ENCODE data around the gene RPL10.

RPL10 gene

DNA sequence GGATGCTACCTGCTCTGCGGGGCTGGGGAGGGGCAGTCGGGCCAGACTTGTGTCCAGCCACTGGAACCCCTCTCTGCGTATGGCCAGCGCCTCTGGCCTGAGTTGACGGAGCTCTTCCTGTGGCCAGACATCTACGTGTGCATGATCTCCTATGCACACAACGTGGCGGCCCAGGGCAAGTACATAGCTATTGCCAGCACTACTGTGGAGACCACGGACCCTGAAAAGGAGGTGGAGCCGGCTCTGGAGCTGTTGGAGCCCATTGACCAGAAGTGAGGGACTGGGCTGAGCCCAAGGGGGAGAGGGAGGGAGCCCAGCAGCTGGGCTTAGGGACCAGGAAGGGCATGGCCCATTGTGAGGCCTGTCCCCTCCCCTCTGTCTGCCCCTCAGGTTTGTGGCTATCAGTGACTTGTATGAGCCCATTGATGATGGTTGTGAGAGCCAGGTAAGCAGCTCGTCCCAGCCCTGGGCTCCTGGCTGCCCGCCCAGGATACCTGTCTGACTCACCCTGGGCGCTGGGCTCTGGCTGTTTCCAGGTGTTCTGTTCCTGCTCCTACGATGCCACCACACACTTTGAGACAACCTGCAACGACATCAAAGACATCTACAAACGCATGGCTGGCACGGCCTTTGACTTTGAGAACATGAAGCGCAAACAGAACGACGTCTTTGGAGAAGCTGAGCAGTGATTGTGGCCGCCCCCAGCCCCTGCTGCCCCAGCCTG, 44.0 kb downstream of the RPL10 start:
- Mint-ChIP-seq H3K4me1 (peaks cover 17% of the 10 kb centered on the region), H3K27me3 (ENCODE audit: low read depth, poor library complexity) (no peaks in the 10 kb centered on the region), H3K4me3 (no peak overlapping the region), H3K9me3 (peaks cover 57% of the 10 kb centered on the region), H3K27ac (peak overlapping the region; percentile 36), H3K36me3 (ENCODE audit: low read depth) (peaks cover 5% of the 10 kb centered on the region)
- no peak for DNase-seq
- TF ChIP-seq, protein P1, sequence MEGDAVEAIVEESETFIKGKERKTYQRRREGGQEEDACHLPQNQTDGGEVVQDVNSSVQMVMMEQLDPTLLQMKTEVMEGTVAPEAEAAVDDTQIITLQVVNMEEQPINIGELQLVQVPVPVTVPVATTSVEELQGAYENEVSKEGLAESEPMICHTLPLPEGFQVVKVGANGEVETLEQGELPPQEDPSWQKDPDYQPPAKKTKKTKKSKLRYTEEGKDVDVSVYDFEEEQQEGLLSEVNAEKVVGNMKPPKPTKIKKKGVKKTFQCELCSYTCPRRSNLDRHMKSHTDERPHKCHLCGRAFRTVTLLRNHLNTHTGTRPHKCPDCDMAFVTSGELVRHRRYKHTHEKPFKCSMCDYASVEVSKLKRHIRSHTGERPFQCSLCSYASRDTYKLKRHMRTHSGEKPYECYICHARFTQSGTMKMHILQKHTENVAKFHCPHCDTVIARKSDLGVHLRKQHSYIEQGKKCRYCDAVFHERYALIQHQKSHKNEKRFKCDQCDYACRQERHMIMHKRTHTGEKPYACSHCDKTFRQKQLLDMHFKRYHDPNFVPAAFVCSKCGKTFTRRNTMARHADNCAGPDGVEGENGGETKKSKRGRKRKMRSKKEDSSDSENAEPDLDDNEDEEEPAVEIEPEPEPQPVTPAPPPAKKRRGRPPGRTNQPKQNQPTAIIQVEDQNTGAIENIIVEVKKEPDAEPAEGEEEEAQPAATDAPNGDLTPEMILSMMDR (IDR thresholded peaks at IDR 0.05) = no peak

DNA sequence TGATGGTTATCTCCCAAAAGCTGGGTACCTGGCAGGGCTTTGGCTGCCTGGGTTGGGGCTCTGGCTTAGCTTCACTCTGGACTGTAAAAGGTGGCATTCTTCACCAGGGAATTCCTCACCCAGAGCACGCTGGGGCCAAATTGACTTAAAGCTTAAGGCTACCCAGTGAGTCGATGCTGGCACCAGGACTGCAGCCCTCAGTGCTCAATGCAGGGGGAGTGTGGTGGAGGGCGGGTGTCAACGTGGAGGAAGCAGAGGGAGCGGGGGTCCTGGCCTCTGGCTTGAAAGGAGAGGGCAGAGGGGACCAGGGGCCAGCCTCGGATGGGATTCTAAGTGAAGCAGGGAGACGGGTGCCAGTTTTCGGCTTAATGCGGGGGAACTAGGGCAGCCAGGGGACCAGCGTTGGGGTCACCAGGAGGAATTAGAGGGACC, 45.3 kb downstream of the RPL10 start:
- Mint-ChIP-seq H3K4me1 (peaks cover 9% of the 10 kb centered on the region), H3K27ac (no peak overlapping the region), H3K9me3 (peaks cover 61% of the 10 kb centered on the region), H3K27me3 (ENCODE audit: low read depth, poor library complexity) (no peaks in the 10 kb centered on the region), H3K4me3 (peak overlapping the region; percentile 80), H3K36me3 (ENCODE audit: low read depth) (peaks cover 9% of the 10 kb centered on the region)
- no peak for DNase-seq
- TF ChIP-seq, protein P1 (IDR thresholded peaks at IDR 0.05) = no peak

DNA sequence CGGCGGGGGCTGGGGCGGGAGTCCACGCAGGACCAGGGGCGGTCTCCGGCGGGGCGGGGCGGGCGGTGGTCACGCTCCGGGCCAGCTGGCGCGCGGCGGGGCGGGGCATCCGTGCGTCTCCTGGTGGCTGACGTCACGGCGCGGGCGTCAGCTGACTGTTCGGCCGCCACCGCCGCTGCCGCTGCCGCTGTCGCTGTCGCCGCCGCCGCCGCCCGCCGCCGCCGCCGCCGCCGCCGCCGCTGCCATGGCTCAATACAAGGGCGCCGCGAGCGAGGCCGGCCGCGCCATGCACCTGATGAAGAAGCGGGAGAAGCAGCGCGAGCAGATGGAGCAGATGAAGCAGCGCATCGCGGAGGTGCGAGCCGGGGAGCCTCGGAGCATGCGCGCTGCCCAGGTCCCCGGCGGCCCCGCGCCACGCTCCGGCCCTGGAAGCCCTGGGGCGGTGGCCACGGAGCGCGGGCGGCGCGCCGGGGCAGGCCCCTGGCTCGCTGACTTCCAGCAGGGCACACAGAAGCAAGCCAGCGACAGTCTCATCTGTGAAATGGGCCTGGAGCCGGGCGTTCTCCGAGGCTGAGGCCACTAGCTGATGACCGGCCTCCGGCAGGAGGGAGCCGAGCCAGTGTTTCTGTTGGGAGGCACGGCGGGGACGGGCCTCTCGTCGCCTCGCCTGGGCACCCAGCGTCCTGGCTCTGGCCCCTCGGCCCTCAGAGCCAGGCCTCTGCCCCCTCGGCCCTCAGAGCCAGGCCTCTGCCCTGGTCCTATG, 46.0 kb downstream of the RPL10 start, which contains the start of gene FAM50A:
TSS of gene FAM50A (plus strand) at position 150 of the 763 bp plus-strand sequence. CDS start at position 245, 95 bp downstream.
- peak; percentile 79 for DNase-seq
- H3K36me3 Mint-ChIP-seq (ENCODE audit: low read depth) = peaks cover 9% of the 10 kb centered on the region
- H3K27me3 Mint-ChIP-seq (ENCODE audit: low read depth, poor library complexity) = no peaks in the 10 kb centered on the region
- peaks cover 5% of the 10 kb centered on the region for H3K4me1 Mint-ChIP-seq
- TF ChIP-seq, protein P1 (IDR thresholded peaks at IDR 0.05) = no peak
- no peak within 1 kb of the TSS for H3K27ac Mint-ChIP-seq
- H3K4me3 Mint-ChIP-seq = peak within 1 kb of the TSS; percentile 80
- H3K9me3 Mint-ChIP-seq = peaks cover 58% of the 10 kb centered on the region

DNA sequence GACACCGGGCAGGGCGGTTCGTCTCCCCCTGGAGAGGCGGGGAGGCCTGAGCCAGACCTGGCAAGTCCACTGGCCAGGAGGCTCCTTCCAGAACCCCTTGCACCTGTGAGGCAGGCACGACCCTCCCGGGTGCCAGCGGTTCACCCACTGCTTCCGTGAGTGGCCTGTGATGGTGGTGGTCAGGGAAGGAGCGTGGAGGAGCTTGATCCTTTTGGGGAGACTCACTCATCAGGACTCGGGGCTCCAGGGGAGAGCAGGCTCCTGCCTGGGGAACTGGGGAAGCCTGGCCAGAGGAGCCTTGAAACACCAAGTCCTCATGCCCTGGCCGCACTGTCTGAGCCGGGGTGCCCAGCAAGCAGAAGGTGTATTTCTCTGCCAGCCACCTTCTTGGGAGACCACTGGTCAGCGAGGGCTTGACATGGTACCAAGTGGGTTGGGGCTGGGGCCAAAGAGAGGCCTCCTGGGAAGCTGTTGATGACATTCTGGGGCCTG, 46.6 kb downstream of the RPL10 start:
- Mint-ChIP-seq H3K27ac (no peak overlapping the region), H3K4me3 (peak overlapping the region; percentile 42), H3K27me3 (ENCODE audit: low read depth, poor library complexity) (no peaks in the 10 kb centered on the region), H3K9me3 (peaks cover 57% of the 10 kb centered on the region), H3K36me3 (ENCODE audit: low read depth) (peaks cover 9% of the 10 kb centered on the region), H3K4me1 (peaks cover 5% of the 10 kb centered on the region)
- TF ChIP-seq, protein P1 (IDR thresholded peaks at IDR 0.05) = no peak
- no peak for DNase-seq

DNA sequence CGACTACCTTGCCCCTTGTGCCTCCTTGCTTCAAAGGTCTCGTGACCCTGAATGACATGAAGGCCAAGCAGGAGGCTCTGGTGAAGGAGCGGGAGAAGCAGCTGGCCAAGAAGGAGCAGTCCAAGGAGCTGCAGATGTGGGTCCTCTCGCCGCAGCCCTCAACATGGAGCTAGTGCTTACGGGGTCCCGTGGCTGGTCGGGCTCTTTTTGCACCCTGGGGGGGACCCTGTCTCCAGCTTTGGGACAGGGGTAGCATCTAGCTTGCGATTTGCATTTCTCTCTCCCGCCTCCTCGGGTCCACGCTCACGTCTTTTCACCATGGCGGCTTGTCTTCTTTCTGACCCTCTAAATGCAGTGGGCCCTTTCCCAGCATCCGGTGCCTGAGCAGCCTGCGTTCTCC, 47.6 kb downstream of the RPL10 start:
- TF ChIP-seq, protein P1 (IDR thresholded peaks at IDR 0.05) = no peak
- H3K27ac Mint-ChIP-seq = no peak overlapping the region
- H3K9me3 Mint-ChIP-seq = peaks cover 50% of the 10 kb centered on the region
- H3K4me3 Mint-ChIP-seq = peak overlapping the region; percentile 48
- H3K36me3 Mint-ChIP-seq (ENCODE audit: low read depth) = peaks cover 9% of the 10 kb centered on the region
- peaks cover 5% of the 10 kb centered on the region for H3K4me1 Mint-ChIP-seq
- no peak for DNase-seq
- no peaks in the 10 kb centered on the region for H3K27me3 Mint-ChIP-seq (ENCODE audit: low read depth, poor library complexity)

Data from nephron progenitor cell (in vitro differentiated cells).